ENCODE measurements around the gene TOP2B. TPM values are rescaled to one million over a fixed set of nuclear protein-coding genes. Genes with fewer than 3 reads are reported as not detected.

The TOP2B gene
- total and polyA plus RNA-seq, 9 of the 15 experiments (the other 6 are each of a cell fraction or from before 2014, with no cell fraction given): 45.3 to 186 (median 134) TPM

DNA sequence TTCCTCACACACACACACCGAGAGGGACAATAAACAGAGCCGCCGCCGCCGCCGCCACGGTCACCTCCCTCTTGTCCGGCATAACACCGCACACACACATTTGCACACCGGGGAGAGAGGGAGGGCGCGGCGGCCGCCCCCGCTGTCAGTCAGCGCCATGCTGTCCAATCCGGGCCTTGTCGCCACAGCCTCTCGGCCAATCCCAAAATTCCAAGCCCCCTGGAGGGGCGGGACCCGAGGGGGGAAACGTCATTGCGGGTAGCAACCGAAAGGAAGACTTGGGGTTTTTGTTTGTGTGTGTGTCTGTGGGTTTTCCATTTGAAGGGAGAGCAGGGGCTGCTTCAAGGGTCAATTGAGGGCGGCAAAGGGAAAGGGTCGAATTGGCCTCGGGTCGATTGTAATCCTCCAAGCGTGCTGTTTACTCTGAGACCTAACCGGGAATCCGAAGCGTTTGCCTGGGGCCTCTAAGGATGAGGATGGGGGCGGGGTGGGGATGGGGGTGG is at the start of gene TOP2B (continued):
- TF ChIP-seq, protein P1, sequence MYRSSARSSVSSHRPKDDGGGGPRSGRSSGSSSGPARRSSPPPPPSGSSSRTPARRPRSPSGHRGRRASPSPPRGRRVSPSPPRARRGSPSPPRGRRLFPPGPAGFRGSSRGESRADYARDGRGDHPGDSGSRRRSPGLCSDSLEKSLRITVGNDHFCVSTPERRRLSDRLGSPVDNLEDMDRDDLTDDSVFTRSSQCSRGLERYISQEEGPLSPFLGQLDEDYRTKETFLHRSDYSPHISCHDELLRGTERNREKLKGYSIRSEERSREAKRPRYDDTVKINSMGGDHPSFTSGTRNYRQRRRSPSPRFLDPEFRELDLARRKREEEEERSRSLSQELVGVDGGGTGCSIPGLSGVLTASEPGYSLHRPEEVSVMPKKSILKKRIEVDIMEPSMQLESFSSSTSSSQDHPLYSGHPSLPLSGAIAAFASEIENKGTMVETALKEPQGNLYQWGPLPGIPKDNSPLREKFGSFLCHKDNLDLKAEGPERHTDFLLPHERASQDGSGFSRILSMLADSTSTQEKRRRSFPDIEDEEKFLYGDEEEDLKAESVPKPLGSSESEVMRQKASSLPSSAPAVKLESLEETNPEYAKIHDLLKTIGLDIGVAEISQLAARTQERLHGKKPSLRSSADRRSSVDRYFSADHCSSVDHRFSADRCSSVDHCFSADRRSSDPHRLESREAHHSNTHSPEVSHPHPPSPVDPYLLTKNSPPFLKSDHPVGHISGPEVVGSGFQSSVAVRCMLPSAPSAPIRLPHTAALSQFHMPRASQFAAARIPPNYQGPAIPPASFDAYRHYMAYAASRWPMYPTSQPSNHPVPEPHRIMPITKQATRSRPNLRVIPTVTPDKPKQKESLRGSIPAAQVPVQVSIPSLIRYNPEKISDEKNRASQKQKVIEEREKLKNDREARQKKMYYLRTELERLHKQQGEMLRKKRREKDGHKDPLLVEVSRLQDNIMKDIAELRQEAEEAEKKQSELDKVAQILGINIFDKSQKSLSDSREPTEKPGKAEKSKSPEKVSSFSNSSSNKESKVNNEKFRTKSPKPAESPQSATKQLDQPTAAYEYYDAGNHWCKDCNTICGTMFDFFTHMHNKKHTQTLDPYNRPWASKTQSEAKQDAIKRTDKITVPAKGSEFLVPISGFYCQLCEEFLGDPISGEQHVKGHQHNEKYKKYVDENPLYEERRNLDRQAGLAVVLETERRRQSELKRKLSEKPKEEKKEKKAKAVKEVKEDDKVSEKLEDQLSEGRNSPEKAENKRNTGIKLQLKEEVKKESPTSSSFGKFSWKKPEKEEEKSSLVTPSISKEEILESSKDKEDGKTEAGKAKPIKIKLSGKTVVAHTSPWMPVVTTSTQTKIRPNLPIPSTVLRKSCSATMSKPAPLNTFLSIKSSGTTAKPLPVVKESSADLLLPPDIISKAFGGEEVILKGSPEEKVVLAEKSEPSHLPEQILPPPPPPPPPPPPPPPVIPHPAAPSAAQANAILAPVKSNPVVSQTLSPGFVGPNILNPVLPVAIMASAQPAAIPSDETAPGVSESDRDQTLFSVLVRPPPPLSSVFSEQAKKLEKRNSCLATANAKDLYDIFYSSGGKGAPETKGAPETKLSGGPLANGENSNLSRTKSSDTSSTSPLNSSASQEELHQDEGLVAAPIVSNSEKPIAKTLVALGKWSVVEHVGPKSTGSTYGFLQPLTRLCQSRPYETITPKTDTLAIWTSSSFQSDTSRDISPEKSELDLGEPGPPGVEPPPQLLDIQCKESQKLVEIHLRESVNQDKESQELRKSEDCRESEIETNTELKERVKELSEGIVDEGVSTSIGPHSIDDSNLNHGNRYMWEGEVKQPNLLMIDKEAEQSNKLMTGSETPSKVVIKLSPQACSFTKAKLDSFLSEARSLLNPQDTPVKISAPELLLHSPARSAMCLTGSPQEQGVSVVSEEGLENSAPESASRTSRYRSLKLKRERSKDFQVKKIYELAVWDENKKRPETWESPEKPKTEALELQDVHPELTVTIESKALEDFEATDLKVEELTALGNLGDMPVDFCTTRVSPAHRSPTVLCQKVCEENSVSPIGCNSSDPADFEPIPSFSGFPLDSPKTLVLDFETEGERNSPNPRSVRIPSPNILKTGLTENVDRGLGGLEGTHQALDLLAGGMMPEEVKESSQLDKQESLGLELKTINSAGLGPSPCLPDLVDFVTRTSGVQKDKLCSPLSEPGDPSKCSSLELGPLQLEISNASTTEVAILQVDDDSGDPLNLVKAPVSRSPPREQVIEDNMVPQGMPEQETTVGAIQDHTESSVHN (IDR thresholded peaks at IDR 0.05; ENCODE audit: borderline replicate concordance in 1 of 2, low read depth in 1 of 2): no peak
- TF ChIP-seq GATA2 (CRISPR knock-in tag; IDR thresholded peaks at IDR 0.05): no peak
- TF ChIP-seq PTBP1 (IDR thresholded peaks at IDR 0.05; ENCODE audit: low read depth, low read length): no peak
- TF ChIP-seq SMC3 (conservative IDR thresholded peaks at IDR 0.05; ENCODE audit: insufficient read depth, low read depth, low read length): no peak
- no peak for TF ChIP-seq HDAC6 (IDR thresholded peaks at IDR 0.05; ENCODE audit: low read depth, low read length)
- no peak for TF ChIP-seq ZNF79 (CRISPR knock-in tag; IDR thresholded peaks at IDR 0.05; ENCODE audit: low read depth)
- TF ChIP-seq ZNF354B (CRISPR knock-in tag; IDR thresholded peaks at IDR 0.05): no peak
- TF ChIP-seq BRD4 (IDR thresholded peaks at IDR 0.05): no peak
- TF ChIP-seq, protein P2, sequence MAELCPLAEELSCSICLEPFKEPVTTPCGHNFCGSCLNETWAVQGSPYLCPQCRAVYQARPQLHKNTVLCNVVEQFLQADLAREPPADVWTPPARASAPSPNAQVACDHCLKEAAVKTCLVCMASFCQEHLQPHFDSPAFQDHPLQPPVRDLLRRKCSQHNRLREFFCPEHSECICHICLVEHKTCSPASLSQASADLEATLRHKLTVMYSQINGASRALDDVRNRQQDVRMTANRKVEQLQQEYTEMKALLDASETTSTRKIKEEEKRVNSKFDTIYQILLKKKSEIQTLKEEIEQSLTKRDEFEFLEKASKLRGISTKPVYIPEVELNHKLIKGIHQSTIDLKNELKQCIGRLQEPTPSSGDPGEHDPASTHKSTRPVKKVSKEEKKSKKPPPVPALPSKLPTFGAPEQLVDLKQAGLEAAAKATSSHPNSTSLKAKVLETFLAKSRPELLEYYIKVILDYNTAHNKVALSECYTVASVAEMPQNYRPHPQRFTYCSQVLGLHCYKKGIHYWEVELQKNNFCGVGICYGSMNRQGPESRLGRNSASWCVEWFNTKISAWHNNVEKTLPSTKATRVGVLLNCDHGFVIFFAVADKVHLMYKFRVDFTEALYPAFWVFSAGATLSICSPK (IDR thresholded peaks at IDR 0.05; ENCODE audit: borderline replicate concordance): no peak
- no peak for TF ChIP-seq CBX5 (IDR thresholded peaks at IDR 0.05; ENCODE audit: borderline replicate concordance, low read depth)
- no peak for TF ChIP-seq NR2C1 (IDR thresholded peaks at IDR 0.05)
- no peak for TF ChIP-seq NR2C1 (tag; IDR thresholded peaks at IDR 0.05)
- TF ChIP-seq ZNF445 (CRISPR knock-in tag; IDR thresholded peaks at IDR 0.05; ENCODE audit: low read depth): no peak
- TF ChIP-seq, protein P3, sequence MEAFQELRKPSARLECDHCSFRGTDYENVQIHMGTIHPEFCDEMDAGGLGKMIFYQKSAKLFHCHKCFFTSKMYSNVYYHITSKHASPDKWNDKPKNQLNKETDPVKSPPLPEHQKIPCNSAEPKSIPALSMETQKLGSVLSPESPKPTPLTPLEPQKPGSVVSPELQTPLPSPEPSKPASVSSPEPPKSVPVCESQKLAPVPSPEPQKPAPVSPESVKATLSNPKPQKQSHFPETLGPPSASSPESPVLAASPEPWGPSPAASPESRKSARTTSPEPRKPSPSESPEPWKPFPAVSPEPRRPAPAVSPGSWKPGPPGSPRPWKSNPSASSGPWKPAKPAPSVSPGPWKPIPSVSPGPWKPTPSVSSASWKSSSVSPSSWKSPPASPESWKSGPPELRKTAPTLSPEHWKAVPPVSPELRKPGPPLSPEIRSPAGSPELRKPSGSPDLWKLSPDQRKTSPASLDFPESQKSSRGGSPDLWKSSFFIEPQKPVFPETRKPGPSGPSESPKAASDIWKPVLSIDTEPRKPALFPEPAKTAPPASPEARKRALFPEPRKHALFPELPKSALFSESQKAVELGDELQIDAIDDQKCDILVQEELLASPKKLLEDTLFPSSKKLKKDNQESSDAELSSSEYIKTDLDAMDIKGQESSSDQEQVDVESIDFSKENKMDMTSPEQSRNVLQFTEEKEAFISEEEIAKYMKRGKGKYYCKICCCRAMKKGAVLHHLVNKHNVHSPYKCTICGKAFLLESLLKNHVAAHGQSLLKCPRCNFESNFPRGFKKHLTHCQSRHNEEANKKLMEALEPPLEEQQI (IDR thresholded peaks at IDR 0.05): no peak
- no peak for TF ChIP-seq ZNF134 (CRISPR knock-in tag; conservative IDR thresholded peaks at IDR 0.05)
- no peak for TF ChIP-seq SLC30A9 (CRISPR knock-in tag; IDR thresholded peaks at IDR 0.05)
